GM12891 (cell line): ENCODE results near the gene FANCE.

Experiments
- SPI1 ChIP-seq: IDR thresholded peaks from 2 replicates; pipeline ENCODE4 v1.6.1; 2011; ENCODE audit warnings: low read depth, low read length, control low read depth
- TAF1 ChIP-seq: IDR thresholded peaks from 2 replicates; pipeline ENCODE4 v1.6.1; 2011; ENCODE audit warnings: low read depth, low read length, control low read depth

GRCh38 chr6:35469751-35470662, 17.9 kb downstream of the FANCE start:
- TF ChIP-seq TAF1: no peak
- no peak for TF ChIP-seq SPI1
